OCI-LY7 (cell line): Measurements from ENCODE around the gene EXOC4. TPM values are rescaled to one million over a fixed set of nuclear protein-coding genes. Genes with fewer than 3 reads are reported as not detected.

Source experiments
- Bru-seq: library from RNA; stranded (reverse); fragments of 400-500 nt; gene quantifications from one replicate; lab custom pipeline; 2021; lab: Mats Ljungman, UMichigan
- BruChase-seq, 2 experiments: library from RNA; stranded (reverse); fragments of 400-500 nt; gene quantifications; one replicate each; lab custom pipeline; 2021; lab: Mats Ljungman, UMichigan
- BruUV-seq: library from RNA; stranded (reverse); fragments of 400-500 nt; replicated peaks from 2 replicates; lab custom pipeline; 2021; lab: Mats Ljungman, UMichigan
- CTCF ChIA-PET: fragments of 300-600 bp; sonication (Branson Sonifier 250); formaldehyde crosslinking; loops from one replicate; lab custom pipeline; 2022; ENCODE audit warnings: antibody characterized with exemption; ENCODE audit not compliant: unreplicated experiment; lab: Charles Lee
- POLR2A ChIA-PET: fragments of 300-600 bp; sonication (Branson Sonifier 250); formaldehyde crosslinking; loops from one replicate; lab custom pipeline; 2022; ENCODE audit warnings: antibody characterized with exemption; lab: Charles Lee
- DNase-seq: peaks from one replicate; pipeline ENCODE4 v3.0.0-alpha.2; 2015; ENCODE audit warnings: low spot score
- H2AFZ ChIP-seq: fragments of 200-600 bp; sonication (generic), shearing (Covaris generic); 2 replicates; pipeline ENCODE4 v1.6.1; 2014; ENCODE audit warnings: mild to moderate bottlenecking, antibody characterized with exemption, low read length, moderate library complexity
- H3K27ac ChIP-seq: fragments of 200-600 bp; sonication (generic); 2 replicates; pipeline ENCODE4 v1.5.1; 2014; ENCODE audit warnings: mixed run types, low read depth, mild to moderate bottlenecking, moderate library complexity, low read length, inconsistent platforms; ENCODE audit not compliant: poor library complexity, severe bottlenecking
- H3K36me3 ChIP-seq: fragments of 200-600 bp; sonication (generic); 2 replicates; pipeline ENCODE4 v1.6.1; 2014; ENCODE audit warnings: mild to moderate bottlenecking, antibody characterized with exemption, low read length, moderate library complexity, mixed read lengths; ENCODE audit not compliant: insufficient read depth
- H3K4me1 ChIP-seq: fragments of 200-600 bp; sonication (generic); 2 replicates; pipeline ENCODE4 v1.5.1; 2014; ENCODE audit warnings: mild to moderate bottlenecking, low read length; ENCODE audit not compliant: insufficient read depth, poor library complexity, severe bottlenecking
- H3K4me2 ChIP-seq: fragments of 200-600 bp; sonication (generic); 2 replicates; pipeline ENCODE4 v1.6.1; 2014; ENCODE audit warnings: mild to moderate bottlenecking, low read length
- H3K4me3 ChIP-seq: fragments of 200-600 bp; sonication (generic); 2 replicates; pipeline ENCODE4 v1.5.1; 2014; ENCODE audit warnings: mild to moderate bottlenecking, low read depth, low read length; ENCODE audit not compliant: poor library complexity, severe bottlenecking
- H3K79me2 ChIP-seq: fragments of 200-600 bp; sonication (generic); 2 replicates; pipeline ENCODE4 v1.6.1; 2016; ENCODE audit warnings: low read depth, mild to moderate bottlenecking, low read length, moderate library complexity, mixed read lengths; ENCODE audit not compliant: insufficient read depth
- H3K9me2 ChIP-seq: fragments of 200-600 bp; sonication (generic); 2 replicates; pipeline ENCODE4 v1.6.1; 2016; ENCODE audit warnings: mild to moderate bottlenecking, low read length, mixed read lengths; ENCODE audit not compliant: insufficient read depth
- H3K9me3 ChIP-seq: fragments of 200-600 bp; sonication (generic); 2 replicates; pipeline ENCODE4 v1.6.1; 2014; ENCODE audit warnings: mild to moderate bottlenecking, mixed run types, low read length, mixed read lengths
- H4K20me1 ChIP-seq: fragments of 200-600 bp; sonication (generic); 2 replicates; pipeline ENCODE4 v1.6.1; 2014; ENCODE audit warnings: mild to moderate bottlenecking, antibody characterized with exemption, low read length, moderate library complexity, mixed read lengths; ENCODE audit not compliant: insufficient read depth
- CTCF ChIP-seq: fragments of 200-600 bp; sonication (generic); conservative IDR thresholded peaks from 2 replicates; pipeline ENCODE4 v1.5.1; 2014; ENCODE audit warnings: mild to moderate bottlenecking, antibody characterized with exemption, low read length, moderate library complexity, mixed read lengths
- EZH2phosphoT487 ChIP-seq: fragments of 200-600 bp; sonication (generic); IDR thresholded peaks from 2 replicates; pipeline ENCODE4 v1.6.1; 2018; ENCODE audit warnings: low read depth, borderline replicate concordance, mild to moderate bottlenecking, mixed run types, antibody characterized with exemption, low read length, moderate library complexity, mixed read lengths
- intact Hi-C: fragments of 100-400 bp; cut with micrococcal nuclease; formaldehyde crosslinking; loops from one replicate; pipeline ENCODE4 v1.10.0; 2022; ENCODE audit not compliant: unreplicated experiment
- long read RNA-seq: library from polyadenylated mRNA; stranded (forward); transcript quantifications from one replicate; pipeline ENCODE4 v2.0.0, GENCODE V29; 2022
- total RNA-seq, 2 experiments: library from RNA; depleted of rRNA in 1 of 2; stranded (reverse); fragments of >200 nt in 1 of 2; shearing (Covaris generic) in 1 of 2; gene quantifications; 2 replicates each; pipeline ENCODE4 v1.2.3, GENCODE V29; 2014 to 2022

The EXOC4 gene
- total RNA-seq (2014; rRNA removed; shearing (Covaris generic)) (75.1 and 83.4 TPM in 2 replicates), total RNA-seq (2022) (93.2 and 98.8 TPM in 2 replicates), Bru-seq, nascent RNA (percentile 78 among the genes with signal in this experiment), BruChase-seq, experiment 1, labeled RNA remaining after a 6-hour chase (percentile 67 among the genes with signal in this experiment), BruChase-seq, experiment 2, labeled RNA remaining after a 2-hour chase (percentile 65 among the genes with signal in this experiment)
- long read RNA-seq, full-length matches to known transcripts = 10 of 25 reads
- long read RNA-seq, partial matches to known transcripts = 7 of 25 reads
- long read RNA-seq, other reads (novel, unspliced or antisense) = 8 of 25 reads

GRCh38 chr7:133252858-133253518 lies at the start of gene EXOC4:
Gene EXOC4 (plus strand): TSS chr7:133253078.
- CTCF ChIA-PET = no interaction called here
- H3K36me3 ChIP-seq = peaks cover 5% of the 10 kb centered on the region; the same call in 1 of the 2 replicates
- H2AFZ ChIP-seq = peak within 1 kb of the TSS; percentile 93
- H3K9me3 ChIP-seq = no peaks in the 10 kb centered on the region
- TF ChIP-seq CTCF (no peak), EZH2phosphoT487 (no peak)
- no TSS peak for BruUV-seq
- peak within 1 kb of the TSS; percentile 78 for H3K4me3 ChIP-seq
- peak; percentile 98 for DNase-seq
- no peaks in the 10 kb centered on the region for H3K4me1 ChIP-seq
- no peaks in the 10 kb centered on the region for H3K9me2 ChIP-seq
- H3K27ac ChIP-seq = peak within 1 kb of the TSS; percentile 30
- peaks cover 24% of the 10 kb centered on the region for H3K79me2 ChIP-seq
- H4K20me1 ChIP-seq = no peaks in the 10 kb centered on the region
- POLR2A ChIA-PET = interaction anchor here (0.6 to 1.5 kb wide), 13 partner anchors 8 to 719 kb away, joined by 3 to 4 read pairs (median 3); no protein-coding TSS in a partner anchor
- intact Hi-C loops = loop anchor here (5.0 kb wide), 1 partner anchor 171 kb away; the partner anchor contains the start of gene CHCHD3
- peak within 1 kb of the TSS; percentile 92 for H3K4me2 ChIP-seq

- ChIA-PET CTCF (no interaction called here), POLR2A (interaction anchor here (0.6 kb wide), 2 partner anchors 49 to 437 kb away, joined by 3 to 4 read pairs; no protein-coding TSS in a partner anchor)
- intact Hi-C loops = loop anchor here (10.0 kb wide), 1 partner anchor 479 kb away; no protein-coding TSS in a partner anchor
- H4K20me1 ChIP-seq = no peaks in the 10 kb centered on the region
- DNase-seq = no peak
- H3K4me1 ChIP-seq = no peaks in the 10 kb centered on the region
- no peak for TF ChIP-seq CTCF
- no peak for TF ChIP-seq EZH2phosphoT487
- H3K9me2 ChIP-seq = no peaks in the 10 kb centered on the region
- no peak overlapping the region for H3K4me3 ChIP-seq
- no peaks in the 10 kb centered on the region for H3K79me2 ChIP-seq
- H3K4me2 ChIP-seq = no peak overlapping the region
- no TSS peak for BruUV-seq
- H3K36me3 ChIP-seq = no peaks in the 10 kb centered on the region
- no peak overlapping the region for H3K27ac ChIP-seq
- no peak overlapping the region for H2AFZ ChIP-seq
- no peaks in the 10 kb centered on the region for H3K9me3 ChIP-seq
These were observed 49.4 kb upstream of the EXOC4 start for GRCh38 chr7:133203490-133203889.
